GM12875 (cell line): ENCODE results near the gene HIGD2B.
"Not testable (repeated sequence)": the region's sequence is repeated elsewhere in the genome, so short reads cannot be mapped to it uniquely, and the experiment has no call there.

Experiments
- H3K4me3 ChIP-seq: one replicate; pipeline ENCODE4 v1.5.1; 2011; ENCODE audit warnings: low read depth, low read length, control low read depth
- CTCF ChIP-seq: IDR thresholded peaks from 2 replicates; pipeline ENCODE4 v1.5.1; 2011; ENCODE audit warnings: low read depth, mild to moderate bottlenecking, control low read depth, inconsistent platforms, low read length, moderate library complexity, borderline replicate concordance; ENCODE audit not compliant: insufficient read depth

Gene HIGD2B

GRCh38 chr15:72727154-72727553, 41.2 kb upstream of the HIGD2B start:
- no peak overlapping the region for H3K4me3 ChIP-seq
- no peak for TF ChIP-seq CTCF

GRCh38 chr15:72725851-72726250, 39.9 kb upstream of the HIGD2B start:
- H3K4me3 ChIP-seq: not testable (repeated sequence)

- no peak overlapping the region for H3K4me3 ChIP-seq
- no peak for TF ChIP-seq CTCF
Observed at GRCh38 chr15:72725446-72725845, 39.5 kb upstream of the HIGD2B start.

- H3K4me3 ChIP-seq: no peak overlapping the region
- TF ChIP-seq CTCF: no peak
Observed at GRCh38 chr15:72724028-72724427, 38.0 kb upstream of the HIGD2B start.

- TF ChIP-seq CTCF: peak; percentile 71
- no peak overlapping the region for H3K4me3 ChIP-seq
Observed at GRCh38 chr15:72722071-72722696, 36.2 kb upstream of the HIGD2B start.

GRCh38 chr15:72708551-72709303, 22.7 kb upstream of the HIGD2B start:
- H3K4me3 ChIP-seq: not testable (repeated sequence)

GRCh38 chr15:72706266-72706665, 20.3 kb upstream of the HIGD2B start:
- no peak for TF ChIP-seq CTCF
- H3K4me3 ChIP-seq: no peak overlapping the region

GRCh38 chr15:72700076-72700475, 14.1 kb upstream of the HIGD2B start:
- H3K4me3 ChIP-seq: no peak overlapping the region
- no peak for TF ChIP-seq CTCF
